ENCODE measurements around the gene CCNJ. TPM values are rescaled to one million over a fixed set of nuclear protein-coding genes. Genes with fewer than 3 reads are reported as not detected.

The CCNJ gene
- total RNA-seq, 2 experiments from 2014 or later: 6.9 to 8.0 TPM

DNA sequence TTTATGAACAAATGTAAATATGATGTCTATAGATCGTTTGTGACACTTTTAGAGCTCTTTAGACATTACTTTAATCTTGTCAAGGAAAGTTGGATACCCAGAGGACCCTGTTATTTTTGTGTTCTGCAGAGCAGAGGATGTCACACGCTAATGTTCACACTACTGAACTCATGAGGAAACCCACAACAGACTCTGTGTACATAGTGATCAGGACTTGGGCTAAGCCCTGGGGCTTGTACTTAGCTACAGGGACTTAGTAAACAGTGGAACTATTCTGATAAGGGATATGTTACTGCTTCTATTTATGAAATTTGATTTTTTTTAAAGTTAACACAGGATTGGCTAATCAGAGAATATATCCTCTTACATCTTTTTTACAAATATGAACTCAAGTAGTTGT, 50.6 kb downstream of the CCNJ start:
- ChIA-PET POLR2A (interaction anchor here (0.8 to 2.1 kb wide), 2 partner anchors 11 to 36 kb away, joined by 3 to 19 read pairs; partner anchors contain the start of gene ZNF518A), CTCF (interaction anchor here (1.7 kb wide), 1 partner anchor 9 kb away, joined by 4 read pairs; no protein-coding TSS in a partner anchor)
- H3K4me3 ChIP-seq (ENCODE audit: low read length): no peak overlapping the region
- H3K27ac Mint-ChIP-seq: no peak overlapping the region
- TF ChIP-seq, protein P1, sequence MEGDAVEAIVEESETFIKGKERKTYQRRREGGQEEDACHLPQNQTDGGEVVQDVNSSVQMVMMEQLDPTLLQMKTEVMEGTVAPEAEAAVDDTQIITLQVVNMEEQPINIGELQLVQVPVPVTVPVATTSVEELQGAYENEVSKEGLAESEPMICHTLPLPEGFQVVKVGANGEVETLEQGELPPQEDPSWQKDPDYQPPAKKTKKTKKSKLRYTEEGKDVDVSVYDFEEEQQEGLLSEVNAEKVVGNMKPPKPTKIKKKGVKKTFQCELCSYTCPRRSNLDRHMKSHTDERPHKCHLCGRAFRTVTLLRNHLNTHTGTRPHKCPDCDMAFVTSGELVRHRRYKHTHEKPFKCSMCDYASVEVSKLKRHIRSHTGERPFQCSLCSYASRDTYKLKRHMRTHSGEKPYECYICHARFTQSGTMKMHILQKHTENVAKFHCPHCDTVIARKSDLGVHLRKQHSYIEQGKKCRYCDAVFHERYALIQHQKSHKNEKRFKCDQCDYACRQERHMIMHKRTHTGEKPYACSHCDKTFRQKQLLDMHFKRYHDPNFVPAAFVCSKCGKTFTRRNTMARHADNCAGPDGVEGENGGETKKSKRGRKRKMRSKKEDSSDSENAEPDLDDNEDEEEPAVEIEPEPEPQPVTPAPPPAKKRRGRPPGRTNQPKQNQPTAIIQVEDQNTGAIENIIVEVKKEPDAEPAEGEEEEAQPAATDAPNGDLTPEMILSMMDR (IDR thresholded peaks at IDR 0.05): no peak
- H3K9me3 Mint-ChIP-seq: peaks cover 6% of the 10 kb centered on the region
- peaks cover 11% of the 10 kb centered on the region for H3K36me3 Mint-ChIP-seq (ENCODE audit: low read depth)
- peaks cover 25 to 65% of the 10 kb centered on the region in 2 experiments for H3K27me3 ChIP-seq (ENCODE audit: control insufficient read depth in 1 of 2, insufficient read depth in 2 of 2, low read length in 2 of 2)
- no peak for ATAC-seq (ENCODE audit: poor library complexity)
- peaks cover 75% of the 10 kb centered on the region for H3K27me3 Mint-ChIP-seq
- intact Hi-C loops (cut with DNase I, micrococcal nuclease): loop anchor here in 1 of 2 experiments (5.0 kb wide), 1 partner anchor 493 kb away; the partner anchor contains the start of gene TM9SF3
- DNase-seq: no peak
- peaks cover 15% of the 10 kb centered on the region for H3K4me1 Mint-ChIP-seq (ENCODE audit: low read depth)
- no peak overlapping the region for H3K4me3 Mint-ChIP-seq
- peaks cover 13% of the 10 kb centered on the region for H3K4me1 ChIP-seq (ENCODE audit: insufficient read depth, low read length)
- no peaks in the 10 kb centered on the region for H3K36me3 ChIP-seq (ENCODE audit: insufficient read depth, low read length)
- H3K9me3 ChIP-seq (ENCODE audit: control insufficient read depth in 1 of 2, insufficient read depth in 1 of 2, low read length in 2 of 2): no peaks in the 10 kb centered on the region
- H3K27ac ChIP-seq (ENCODE audit: low read depth in 1 of 2, low read length in 2 of 2): no peak overlapping the region

DNA sequence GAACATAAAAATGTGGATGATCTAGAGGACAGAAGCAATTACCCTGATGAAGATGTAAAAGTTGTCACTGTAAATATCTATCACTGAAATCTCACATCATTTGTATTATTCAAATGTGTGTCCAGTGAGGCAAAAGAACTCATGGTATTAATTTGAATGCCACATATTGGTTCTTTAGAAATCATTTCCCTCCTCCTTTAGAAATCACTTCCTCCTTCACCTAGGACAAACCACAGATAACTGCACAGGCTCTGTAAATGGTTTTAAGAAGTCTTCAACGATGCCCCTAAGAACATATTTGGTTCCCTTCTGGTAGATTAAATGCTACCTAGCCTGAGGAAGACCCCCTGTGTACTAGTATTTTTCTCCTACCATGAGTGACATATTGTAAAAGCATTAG, 53.6 kb downstream of the CCNJ start:
- H3K9me3 ChIP-seq (ENCODE audit: control insufficient read depth in 1 of 2, insufficient read depth in 1 of 2, low read length in 2 of 2): no peaks in the 10 kb centered on the region
- H3K36me3 Mint-ChIP-seq (ENCODE audit: low read depth): no peaks in the 10 kb centered on the region
- H3K9me3 Mint-ChIP-seq: peaks cover 2% of the 10 kb centered on the region
- peaks cover 36 to 81% of the 10 kb centered on the region in 2 experiments for H3K27me3 ChIP-seq (ENCODE audit: control insufficient read depth in 1 of 2, insufficient read depth in 2 of 2, low read length in 2 of 2)
- no peak overlapping the region for H3K4me3 ChIP-seq (ENCODE audit: low read length)
- H3K27ac Mint-ChIP-seq: no peak overlapping the region
- H3K4me1 Mint-ChIP-seq (ENCODE audit: low read depth): no peaks in the 10 kb centered on the region
- POLR2A ChIA-PET: interaction anchor here (0.8 to 1.8 kb wide), 2 partner anchors 33 kb away, joined by 5 to 8 read pairs; partner anchors contain the start of gene ZNF518A
- H3K27me3 Mint-ChIP-seq: peaks cover 88% of the 10 kb centered on the region
- DNase-seq (no peak), ATAC-seq (ENCODE audit: poor library complexity) (no peak)
- no peaks in the 10 kb centered on the region for H3K36me3 ChIP-seq (ENCODE audit: insufficient read depth, low read length)
- intact Hi-C loops (cut with DNase I, micrococcal nuclease): no loop called here
- CTCF ChIA-PET: no interaction called here
- TF ChIP-seq, protein P1 (IDR thresholded peaks at IDR 0.05): no peak
- H3K27ac ChIP-seq (ENCODE audit: low read depth in 1 of 2, low read length in 2 of 2): no peak overlapping the region
- H3K4me3 Mint-ChIP-seq: no peak overlapping the region
- no peaks in the 10 kb centered on the region for H3K4me1 ChIP-seq (ENCODE audit: insufficient read depth, low read length)

DNA sequence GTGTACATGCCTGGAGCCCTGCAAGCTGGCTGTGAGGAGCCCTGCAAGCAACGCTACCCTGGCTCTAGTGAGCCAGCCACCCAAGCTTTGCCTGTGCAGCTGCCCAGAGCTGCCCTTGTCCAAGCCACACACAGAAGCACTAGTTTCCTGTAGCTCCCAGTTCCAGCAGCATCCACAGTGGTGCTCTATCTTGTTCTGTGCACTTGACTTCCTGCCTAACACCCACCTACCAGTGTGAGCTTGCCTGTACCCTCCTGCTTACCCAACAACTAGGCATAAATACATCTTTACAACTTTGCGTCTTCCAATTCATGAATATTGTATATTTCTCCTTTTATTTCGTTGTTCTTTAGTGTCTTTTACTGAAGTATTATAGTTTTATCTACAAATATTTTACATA, 54.5 kb downstream of the CCNJ start:
- H3K27ac Mint-ChIP-seq: no peak overlapping the region
- Histone ChIP-seq H3K36me3 (ENCODE audit: insufficient read depth, low read length) (no peaks in the 10 kb centered on the region), H3K9me3 (ENCODE audit: control insufficient read depth in 1 of 2, insufficient read depth in 1 of 2, low read length in 2 of 2) (no peaks in the 10 kb centered on the region), H3K27ac (ENCODE audit: low read depth in 1 of 2, low read length in 2 of 2) (no peak overlapping the region), H3K27me3 (ENCODE audit: control insufficient read depth in 1 of 2, insufficient read depth in 2 of 2, low read length in 2 of 2) (peaks cover 35 to 80% of the 10 kb centered on the region in 2 experiments), H3K4me1 (ENCODE audit: insufficient read depth, low read length) (no peaks in the 10 kb centered on the region), H3K4me3 (ENCODE audit: low read length) (no peak overlapping the region)
- TF ChIP-seq, protein P1 (IDR thresholded peaks at IDR 0.05): no peak
- H3K36me3 Mint-ChIP-seq (ENCODE audit: low read depth): no peaks in the 10 kb centered on the region
- H3K4me3 Mint-ChIP-seq: no peak overlapping the region
- DNase-seq: no peak
- intact Hi-C loops (cut with DNase I, micrococcal nuclease): no loop called here
- no peaks in the 10 kb centered on the region for H3K4me1 Mint-ChIP-seq (ENCODE audit: low read depth)
- H3K27me3 Mint-ChIP-seq: peaks cover 85% of the 10 kb centered on the region
- ATAC-seq (ENCODE audit: poor library complexity): no peak
- no peaks in the 10 kb centered on the region for H3K9me3 Mint-ChIP-seq
- POLR2A ChIA-PET: interaction anchor here (0.8 kb wide), 1 partner anchor 32 kb away, joined by 5 read pairs; the partner anchor contains the start of gene ZNF518A
- CTCF ChIA-PET: no interaction called here

Measured in CD4-positive, alpha-beta T cell (primary cell).